HG03575 (cell line): ENCODE results near the gene PRR20E.
"Not testable (repeated sequence)": the region's sequence is repeated elsewhere in the genome, so short reads cannot be mapped to it uniquely, and the experiment has no call there.

Experiments
- ATAC-seq: cut with Tn5 transposase; IDR thresholded peaks from one replicate; pipeline ENCODE4 v1.9.1; 2021; ENCODE audit not compliant: unreplicated experiment, insufficient number of reproducible peaks, low FRiP score; ENCODE audit errors: extremely low read depth

PRR20E gene

DNA sequence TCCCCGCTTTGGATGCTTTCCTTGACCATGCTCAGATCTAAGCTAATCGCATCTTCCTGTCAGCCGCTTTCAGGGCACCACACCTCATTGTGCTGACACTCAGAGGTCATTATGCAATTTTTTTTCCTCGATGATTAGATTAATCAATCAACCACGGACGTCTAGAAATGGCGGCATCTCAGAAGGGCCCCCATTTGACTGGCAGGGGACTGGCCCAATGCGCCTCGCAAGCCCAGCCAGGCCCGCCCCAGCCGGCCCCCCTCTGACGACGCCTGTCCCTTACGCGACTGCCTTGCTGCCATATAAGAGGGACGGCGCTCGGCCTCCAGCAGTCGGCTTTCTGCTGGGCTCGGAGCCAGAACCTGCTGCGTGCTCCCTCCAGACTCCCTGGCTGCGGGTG is at the start of gene PRR20E:
Gene PRR20E, plus strand, starts transcription at position 301 of the 400 bp plus-strand sequence. CDS start 387 bp downstream, outside the sequence.
- ATAC-seq, result not testable (repeated sequence)

DNA sequence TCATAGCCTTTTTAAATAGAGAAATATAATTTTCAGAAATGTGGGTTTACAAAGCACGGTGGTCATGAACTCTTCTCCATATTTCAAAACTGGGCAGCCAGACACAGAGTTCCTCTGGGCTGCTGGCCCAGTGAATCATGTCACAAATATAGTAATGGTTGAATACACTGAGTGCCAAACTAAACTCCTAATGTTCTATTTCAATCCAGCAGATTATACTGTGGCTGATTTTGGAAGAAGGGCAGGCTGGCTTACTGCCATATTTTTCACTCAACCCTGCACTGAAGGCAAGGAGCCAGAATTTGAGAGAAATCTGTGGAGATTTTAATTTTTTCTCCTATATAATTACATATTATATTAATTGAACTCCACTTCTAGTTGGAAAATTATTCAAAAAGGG is 43.3 kb upstream of the PRR20E start:
- ATAC-seq, result no peak

DNA sequence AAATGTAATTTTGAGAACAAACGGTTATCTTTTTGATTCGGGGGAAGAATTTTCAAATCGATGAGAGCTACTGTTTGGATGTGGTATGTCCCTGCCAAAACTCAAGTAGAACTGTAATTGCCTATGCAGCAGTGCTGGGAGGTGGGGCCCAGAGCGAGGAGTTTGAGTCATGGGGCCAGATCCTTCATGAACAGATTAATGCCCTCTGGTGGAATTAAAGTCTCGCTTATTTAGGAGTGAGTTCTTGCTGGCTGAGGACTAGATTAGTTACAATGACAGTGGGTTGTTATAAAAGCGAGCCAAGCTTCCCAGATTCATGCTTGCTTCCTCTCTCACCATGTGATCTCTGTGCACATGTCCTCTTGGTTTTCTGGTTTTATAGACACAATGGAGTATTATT is 38.1 kb upstream of the PRR20E start:
- ATAC-seq, result no peak

DNA sequence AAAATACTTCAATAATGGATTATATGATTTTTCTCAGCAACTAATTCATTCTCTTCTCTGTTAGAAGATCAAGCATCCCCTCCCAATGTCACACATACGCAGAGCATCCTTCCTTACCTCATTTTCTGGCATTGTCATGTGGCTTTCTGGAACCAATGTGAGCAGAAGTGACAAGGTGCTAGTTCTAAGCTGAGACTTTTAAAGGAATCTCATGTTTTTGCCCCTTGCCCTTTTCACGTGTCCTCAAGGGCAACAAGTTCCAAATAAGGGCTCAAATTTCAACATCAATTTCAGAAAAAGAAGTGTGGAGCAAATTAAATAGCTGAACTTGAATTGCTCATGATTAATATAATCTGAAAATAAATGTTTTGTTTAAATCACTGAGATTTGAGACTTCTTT is 30.9 kb upstream of the PRR20E start:
- no peak for ATAC-seq

DNA sequence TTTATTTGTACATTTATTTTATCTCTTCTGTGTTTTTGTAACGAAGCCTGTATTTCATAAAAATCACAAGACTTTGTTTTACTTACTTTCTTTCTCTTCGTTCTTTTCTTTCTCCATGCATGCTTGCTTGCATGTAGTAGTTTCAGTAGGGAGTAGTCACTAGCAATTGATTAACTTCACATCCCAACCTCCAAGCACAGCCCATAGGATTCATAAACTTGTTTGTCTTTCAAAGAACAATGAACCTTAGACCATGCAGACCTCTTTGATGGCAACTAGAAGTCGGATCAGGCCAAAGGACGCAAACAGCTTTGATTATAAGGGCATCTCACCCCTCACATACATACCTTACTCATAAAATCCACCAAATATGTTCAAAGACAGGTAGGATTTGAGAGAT is 29.4 kb upstream of the PRR20E start:
- no peak for ATAC-seq

DNA sequence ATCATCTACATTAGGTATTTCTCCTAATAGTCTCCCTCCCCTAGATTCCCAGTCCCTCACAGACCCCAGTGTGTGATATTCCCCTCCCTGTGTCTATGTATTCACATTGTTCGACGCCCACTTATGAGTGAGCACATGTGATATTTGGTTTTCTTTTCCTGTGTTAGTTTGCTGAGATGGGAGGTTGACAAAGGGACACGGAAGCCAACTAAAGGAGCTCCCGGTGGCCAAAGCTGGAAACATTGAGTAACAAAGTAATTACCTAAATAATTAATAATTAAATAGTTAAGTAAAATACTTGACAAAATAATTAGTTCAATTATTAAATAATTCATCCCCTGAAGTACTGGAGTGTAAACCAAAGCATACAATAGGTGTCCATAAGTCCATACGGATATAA is 28.0 kb upstream of the PRR20E start:
- no peak for ATAC-seq

DNA sequence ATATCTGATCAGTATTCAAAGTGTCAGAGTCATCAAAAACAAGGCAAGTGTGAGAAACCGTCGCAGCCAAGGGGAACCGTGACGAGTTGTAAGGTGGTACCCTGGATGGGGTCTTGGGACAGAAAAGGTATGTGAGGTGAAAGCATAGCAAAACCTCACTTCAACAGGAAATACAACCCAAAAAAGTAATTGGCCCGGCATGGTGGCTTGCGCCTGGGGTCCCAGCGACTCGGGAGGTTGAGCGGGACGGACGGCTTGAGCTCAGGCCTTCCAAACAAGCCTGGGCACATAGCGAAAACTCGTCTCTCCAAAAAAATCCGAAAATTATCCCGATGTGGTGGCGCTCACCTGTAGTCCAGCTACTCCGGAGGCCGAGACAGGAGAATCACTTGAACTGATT is 27.2 kb upstream of the PRR20E start:
- ATAC-seq, result not testable (repeated sequence)

DNA sequence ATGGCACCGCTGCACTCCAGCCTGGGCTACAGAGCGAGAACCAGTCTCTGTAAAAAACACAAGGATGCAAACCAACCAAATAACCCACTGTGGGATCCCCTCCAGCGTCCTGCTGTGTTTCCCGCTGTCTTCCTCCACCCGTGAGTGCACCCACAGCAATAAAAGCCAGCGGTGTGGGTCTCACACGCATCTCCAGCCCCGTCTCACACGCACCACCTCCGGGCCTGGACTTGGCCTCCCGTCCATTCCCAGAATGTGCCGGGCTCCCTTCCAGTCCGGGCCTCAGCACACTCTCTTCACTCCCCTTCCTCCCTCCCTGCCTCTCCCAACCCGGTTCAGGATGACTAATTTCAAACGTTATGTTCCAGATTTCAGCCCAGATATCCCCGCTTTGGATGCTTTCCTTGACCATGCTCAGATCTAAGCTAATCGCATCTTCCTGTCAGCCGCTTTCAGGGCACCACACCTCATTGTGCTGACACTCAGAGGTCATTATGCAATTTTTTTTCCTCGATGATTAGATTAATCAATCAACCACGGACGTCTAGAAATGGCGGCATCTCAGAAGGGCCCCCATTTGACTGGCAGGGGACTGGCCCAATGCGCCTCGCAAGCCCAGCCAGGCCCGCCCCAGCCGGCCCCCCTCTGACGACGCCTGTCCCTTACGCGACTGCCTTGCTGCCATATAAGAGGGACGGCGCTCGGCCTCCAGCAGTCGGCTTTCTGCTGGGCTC is 26.6 kb upstream of the PRR20E start, which contains the start of gene PRR20A:
Gene PRR20A, plus strand, starts transcription at position 684 of the 734 bp plus-strand sequence. CDS start 387 bp downstream, outside the sequence.
- ATAC-seq, result not testable (repeated sequence)

DNA sequence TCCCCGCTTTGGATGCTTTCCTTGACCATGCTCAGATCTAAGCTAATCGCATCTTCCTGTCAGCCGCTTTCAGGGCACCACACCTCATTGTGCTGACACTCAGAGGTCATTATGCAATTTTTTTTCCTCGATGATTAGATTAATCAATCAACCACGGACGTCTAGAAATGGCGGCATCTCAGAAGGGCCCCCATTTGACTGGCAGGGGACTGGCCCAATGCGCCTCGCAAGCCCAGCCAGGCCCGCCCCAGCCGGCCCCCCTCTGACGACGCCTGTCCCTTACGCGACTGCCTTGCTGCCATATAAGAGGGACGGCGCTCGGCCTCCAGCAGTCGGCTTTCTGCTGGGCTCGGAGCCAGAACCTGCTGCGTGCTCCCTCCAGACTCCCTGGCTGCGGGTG is 19.8 kb upstream of the PRR20E start, which contains the start of gene PRR20B:
Gene PRR20B, plus strand, starts transcription at position 301 of the 400 bp plus-strand sequence. CDS start 387 bp downstream, outside the sequence.
- not testable (repeated sequence) for ATAC-seq

DNA sequence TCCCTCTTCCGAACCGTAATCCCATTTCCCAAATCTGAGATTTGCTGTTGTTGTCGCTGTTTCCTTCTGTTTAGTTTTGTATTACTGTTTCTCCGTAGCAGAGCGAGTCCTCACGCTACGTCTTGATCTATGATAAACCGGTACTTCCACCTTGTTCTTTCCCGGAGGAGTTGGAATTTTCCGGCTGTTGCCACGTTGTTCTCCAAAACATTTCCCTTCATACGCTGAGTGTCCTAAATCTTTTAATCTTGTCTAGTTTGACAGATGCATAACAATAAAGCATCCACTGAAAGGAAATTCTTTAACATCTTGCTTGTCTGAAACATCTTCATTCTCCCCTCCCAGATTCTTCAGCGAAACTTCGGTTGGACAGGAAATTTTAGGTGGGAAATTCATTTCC is 18.9 kb upstream of the PRR20E start:
- ATAC-seq, result not testable (repeated sequence)

DNA sequence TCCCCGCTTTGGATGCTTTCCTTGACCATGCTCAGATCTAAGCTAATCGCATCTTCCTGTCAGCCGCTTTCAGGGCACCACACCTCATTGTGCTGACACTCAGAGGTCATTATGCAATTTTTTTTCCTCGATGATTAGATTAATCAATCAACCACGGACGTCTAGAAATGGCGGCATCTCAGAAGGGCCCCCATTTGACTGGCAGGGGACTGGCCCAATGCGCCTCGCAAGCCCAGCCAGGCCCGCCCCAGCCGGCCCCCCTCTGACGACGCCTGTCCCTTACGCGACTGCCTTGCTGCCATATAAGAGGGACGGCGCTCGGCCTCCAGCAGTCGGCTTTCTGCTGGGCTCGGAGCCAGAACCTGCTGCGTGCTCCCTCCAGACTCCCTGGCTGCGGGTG is 13.2 kb upstream of the PRR20E start, which contains the start of gene PRR20C:
Gene PRR20C, plus strand, starts transcription at position 301 of the 400 bp plus-strand sequence. CDS start 387 bp downstream, outside the sequence.
- ATAC-seq, result not testable (repeated sequence)

DNA sequence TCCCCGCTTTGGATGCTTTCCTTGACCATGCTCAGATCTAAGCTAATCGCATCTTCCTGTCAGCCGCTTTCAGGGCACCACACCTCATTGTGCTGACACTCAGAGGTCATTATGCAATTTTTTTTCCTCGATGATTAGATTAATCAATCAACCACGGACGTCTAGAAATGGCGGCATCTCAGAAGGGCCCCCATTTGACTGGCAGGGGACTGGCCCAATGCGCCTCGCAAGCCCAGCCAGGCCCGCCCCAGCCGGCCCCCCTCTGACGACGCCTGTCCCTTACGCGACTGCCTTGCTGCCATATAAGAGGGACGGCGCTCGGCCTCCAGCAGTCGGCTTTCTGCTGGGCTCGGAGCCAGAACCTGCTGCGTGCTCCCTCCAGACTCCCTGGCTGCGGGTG is 6.7 kb upstream of the PRR20E start, which contains the start of gene PRR20D:
Gene PRR20D, plus strand, starts transcription at position 301 of the 400 bp plus-strand sequence. CDS start 387 bp downstream, outside the sequence.
- ATAC-seq, result not testable (repeated sequence)

DNA sequence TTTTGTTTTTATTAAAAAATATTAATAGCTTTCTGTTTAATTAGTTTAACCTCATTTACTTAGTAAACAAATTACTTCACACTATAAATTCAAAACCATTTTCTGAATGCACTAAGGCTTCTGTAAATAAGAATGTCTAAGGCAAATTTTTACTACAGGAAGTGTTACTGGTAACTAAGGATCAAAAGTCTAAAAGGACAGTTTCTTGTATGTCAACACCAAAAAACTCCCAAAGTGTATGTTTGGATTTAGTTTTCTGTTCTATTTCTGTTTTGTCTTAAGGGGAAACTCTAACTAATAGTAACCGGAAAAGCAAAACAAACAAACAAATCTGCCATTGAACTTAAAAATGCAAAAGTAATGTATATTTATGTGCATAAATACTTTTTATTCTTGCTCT is 24.7 kb downstream of the PRR20E start:
- ATAC-seq, result no peak

DNA sequence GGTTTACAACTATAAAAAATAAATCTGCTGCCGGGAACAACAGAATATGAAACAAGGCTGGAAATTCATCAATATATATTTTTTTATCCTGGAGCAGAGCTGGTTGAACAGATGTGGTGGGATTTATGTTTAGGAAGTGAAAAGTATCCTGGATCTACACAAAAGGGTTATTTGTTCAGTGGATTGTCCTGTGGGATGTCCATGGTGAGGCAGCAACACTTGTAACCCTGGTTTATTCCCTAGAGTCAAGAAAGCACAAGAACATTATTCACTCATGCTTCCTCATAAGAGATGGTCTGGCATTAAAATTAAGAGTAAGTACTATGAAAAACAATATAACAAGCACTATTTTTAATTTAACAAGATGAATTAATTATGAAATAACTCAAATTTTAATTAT is 46.0 kb downstream of the PRR20E start:
- no peak for ATAC-seq
